Activated CD8-positive, alpha-beta T cell treated with anti-CD3 and anti-CD28 coated beads, Interleukin-2, amount 10 ng/mL, durations not matched to agents 7 days and 5 days (primary cell): Measurements from ENCODE around the gene RPUSD3. TPM values are rescaled to one million over a fixed set of nuclear protein-coding genes. Genes with fewer than 3 reads are reported as not detected.
"Not testable (repeated sequence)": the region's sequence is repeated elsewhere in the genome, so short reads cannot be mapped to it uniquely, and the experiment has no call there.

ENCODE experiments used
- ATAC-seq: fragments of 150-1000 bp; cut with Tn5 transposase; one replicate; pipeline ENCODE4 v1.10.0; 2021; ENCODE audit warnings: moderate library complexity
- CTCF ChIA-PET: fragments of 350-600 bp; sonication (Branson Sonifier 250); formaldehyde crosslinking; loops from one replicate; lab custom pipeline; 2021; ENCODE audit warnings: antibody characterized with exemption; lab: Charles Lee
- POLR2A ChIA-PET: fragments of 350-600 bp; sonication (Branson Sonifier 250); formaldehyde crosslinking; loops from one replicate; lab custom pipeline; 2021; ENCODE audit warnings: antibody characterized with exemption; lab: Charles Lee
- DNase-seq: peaks from one replicate; pipeline ENCODE4 v3.0.0-alpha.2; 2020
- H3K27ac Mint-ChIP-seq: one replicate; pipeline ENCODE4 v1.8.0; 2021; ENCODE audit warnings: mild to moderate bottlenecking, mixed read lengths
- H3K27me3 Mint-ChIP-seq: one replicate; pipeline ENCODE4 v1.8.0; 2021; ENCODE audit warnings: low read depth, mixed read lengths
- H3K36me3 Mint-ChIP-seq: one replicate; pipeline ENCODE4 v1.8.0; 2021; ENCODE audit warnings: low read depth, mixed read lengths
- H3K4me1 Mint-ChIP-seq: one replicate; pipeline ENCODE4 v1.8.0; 2021; ENCODE audit warnings: low read depth, mixed read lengths
- H3K4me3 Mint-ChIP-seq: one replicate; pipeline ENCODE4 v1.8.0; 2021; ENCODE audit warnings: mild to moderate bottlenecking, mixed read lengths
- H3K9me3 Mint-ChIP-seq: one replicate; pipeline ENCODE4 v1.8.0; 2022; ENCODE audit warnings: mixed read lengths; ENCODE audit not compliant: insufficient read depth
- total RNA-seq, 2 experiments: library from RNA; stranded (reverse); gene quantifications; one replicate each; pipeline ENCODE4 v1.2.3, GENCODE V29; 2021

RPUSD3 gene
- total RNA-seq, 2 experiments from 2014 or later, result 48.4 to 49.7 TPM

DNA sequence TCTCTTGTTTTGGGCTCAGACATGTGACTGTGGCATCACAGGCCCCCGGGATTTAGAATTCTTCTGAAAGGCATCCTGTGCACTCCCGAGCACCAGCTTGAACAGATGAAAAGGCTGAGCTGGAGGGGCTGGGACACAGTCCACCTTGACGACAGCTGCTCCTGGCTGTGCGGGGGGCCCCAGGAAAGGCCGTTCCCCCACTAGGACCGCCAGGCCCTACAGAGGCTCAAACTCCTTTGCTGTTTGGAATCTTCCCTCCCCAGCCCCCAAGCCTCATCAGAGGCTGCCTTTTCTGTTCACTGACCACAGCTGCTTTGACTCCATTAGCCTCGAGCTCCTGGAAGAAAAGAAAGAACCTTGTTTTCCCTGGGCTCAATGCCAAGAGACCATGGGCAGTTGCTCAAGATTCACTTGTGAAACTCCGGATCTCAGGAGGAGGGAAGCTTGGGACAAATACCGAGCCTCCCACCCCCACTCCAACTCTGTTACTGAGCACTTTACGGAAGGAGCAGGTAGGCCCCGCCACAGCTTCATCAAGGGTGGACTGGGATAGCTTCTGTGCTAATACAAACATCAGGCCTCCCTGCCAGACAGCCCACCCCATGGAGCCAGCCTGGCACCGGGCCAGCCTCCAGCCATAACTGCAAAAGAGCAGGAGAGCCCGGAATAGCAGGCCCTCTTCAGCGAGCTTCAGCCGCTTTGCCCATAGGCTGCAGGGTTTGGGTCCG lies 20.6 kb upstream of the RPUSD3 start:
- ATAC-seq (no peak), DNase-seq (no peak)
- POLR2A ChIA-PET, result interaction anchor here (1.3 kb wide), 1 partner anchor 26 kb away, joined by 4 read pairs; the partner anchor contains the start of gene JAGN1
- Mint-ChIP-seq H3K27me3 (peaks cover 7% of the 10 kb centered on the region), H3K27ac (no peak overlapping the region), H3K4me1 (peaks cover 4% of the 10 kb centered on the region), H3K36me3 (no peaks in the 10 kb centered on the region), H3K4me3 (no peak overlapping the region), H3K9me3 (no peaks in the 10 kb centered on the region)
- CTCF ChIA-PET, result interaction anchor here (0.6 kb wide), 1 partner anchor 89 kb away, joined by 3 read pairs; no protein-coding TSS in a partner anchor

DNA sequence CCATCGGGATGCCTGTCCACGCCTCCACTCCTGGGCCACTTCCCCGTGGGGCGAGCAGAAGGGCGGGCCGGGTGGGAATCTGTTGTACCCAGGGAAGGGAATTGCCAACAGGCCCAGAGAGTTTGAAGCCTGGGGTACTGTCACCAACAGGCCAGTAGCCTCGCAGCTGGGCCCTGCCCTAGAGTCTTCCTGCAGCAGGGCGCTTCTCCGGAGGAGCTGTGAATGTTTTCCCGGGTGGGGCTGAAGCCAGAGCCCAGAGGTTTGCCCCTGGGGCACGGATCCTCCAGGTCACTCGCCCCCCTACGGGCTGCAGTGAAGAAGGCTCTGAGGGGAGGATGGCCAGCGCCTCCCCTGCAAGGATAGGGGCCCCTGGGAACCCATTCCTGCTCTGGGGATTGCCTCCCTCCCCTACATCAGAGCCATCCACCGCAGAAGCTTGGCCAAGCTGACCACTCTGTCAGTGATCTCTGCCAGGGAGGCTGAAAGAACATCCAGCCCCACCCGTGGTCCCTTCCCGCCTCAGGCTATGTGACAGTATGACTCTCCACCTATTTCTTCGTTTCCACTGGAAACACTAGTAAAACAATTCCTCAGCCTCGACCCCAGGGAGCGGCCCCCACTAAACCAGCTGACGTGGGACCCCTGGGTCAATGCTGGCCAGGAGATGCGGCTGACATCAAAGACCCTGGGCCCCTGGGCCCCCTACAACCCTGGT lies 19.4 kb upstream of the RPUSD3 start:
- H3K27ac Mint-ChIP-seq, result no peak overlapping the region
- H3K36me3 Mint-ChIP-seq, result no peaks in the 10 kb centered on the region
- ATAC-seq, result no peak
- H3K4me1 Mint-ChIP-seq, result peaks cover 4% of the 10 kb centered on the region
- DNase-seq, result no peak
- H3K4me3 Mint-ChIP-seq, result no peak overlapping the region
- ChIA-PET CTCF (no interaction called here), POLR2A (no interaction called here)
- H3K9me3 Mint-ChIP-seq, result no peaks in the 10 kb centered on the region
- H3K27me3 Mint-ChIP-seq, result peaks cover 7% of the 10 kb centered on the region

DNA sequence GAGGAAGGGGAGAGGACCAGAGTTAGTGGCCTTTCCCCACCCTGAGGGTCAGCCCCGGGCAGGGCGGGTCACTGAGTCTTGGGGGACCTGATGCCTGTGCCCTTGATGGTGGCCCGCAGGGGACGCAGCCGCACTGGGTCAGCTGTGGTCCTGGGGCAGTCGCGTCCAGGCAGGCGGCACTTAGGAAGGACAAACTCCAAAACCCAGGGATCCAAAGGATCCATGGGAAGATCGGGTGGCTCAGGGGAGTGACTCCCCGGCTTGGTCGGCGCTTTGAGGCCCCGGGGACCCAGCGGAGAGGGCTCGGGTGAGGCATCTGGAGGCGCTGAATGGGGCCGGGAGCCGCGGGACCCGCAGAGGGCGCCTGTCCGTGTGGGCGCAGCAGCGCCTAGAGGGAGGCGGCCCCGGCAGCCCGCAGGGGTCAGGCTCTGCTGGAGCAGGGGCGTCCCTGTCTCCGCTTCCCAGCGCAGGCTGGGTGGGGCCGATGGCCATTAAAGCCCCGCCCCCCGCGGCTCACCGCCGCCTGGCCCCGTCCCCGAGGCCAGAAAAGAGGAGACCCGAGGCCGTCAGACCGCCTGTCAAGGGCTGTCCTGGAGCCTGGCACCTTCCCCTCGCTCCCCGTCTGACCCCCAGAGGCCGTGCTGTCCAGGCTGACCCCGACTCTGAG lies 18.7 kb upstream of the RPUSD3 start:
- no peak overlapping the region for H3K27ac Mint-ChIP-seq
- POLR2A ChIA-PET, result no interaction called here
- DNase-seq (peak; percentile 38), ATAC-seq (peak; percentile 87)
- peaks cover 4% of the 10 kb centered on the region for H3K4me1 Mint-ChIP-seq
- CTCF ChIA-PET, result no interaction called here
- no peaks in the 10 kb centered on the region for H3K36me3 Mint-ChIP-seq
- H3K27me3 Mint-ChIP-seq, result peaks cover 7% of the 10 kb centered on the region
- no peak overlapping the region for H3K4me3 Mint-ChIP-seq
- no peaks in the 10 kb centered on the region for H3K9me3 Mint-ChIP-seq

DNA sequence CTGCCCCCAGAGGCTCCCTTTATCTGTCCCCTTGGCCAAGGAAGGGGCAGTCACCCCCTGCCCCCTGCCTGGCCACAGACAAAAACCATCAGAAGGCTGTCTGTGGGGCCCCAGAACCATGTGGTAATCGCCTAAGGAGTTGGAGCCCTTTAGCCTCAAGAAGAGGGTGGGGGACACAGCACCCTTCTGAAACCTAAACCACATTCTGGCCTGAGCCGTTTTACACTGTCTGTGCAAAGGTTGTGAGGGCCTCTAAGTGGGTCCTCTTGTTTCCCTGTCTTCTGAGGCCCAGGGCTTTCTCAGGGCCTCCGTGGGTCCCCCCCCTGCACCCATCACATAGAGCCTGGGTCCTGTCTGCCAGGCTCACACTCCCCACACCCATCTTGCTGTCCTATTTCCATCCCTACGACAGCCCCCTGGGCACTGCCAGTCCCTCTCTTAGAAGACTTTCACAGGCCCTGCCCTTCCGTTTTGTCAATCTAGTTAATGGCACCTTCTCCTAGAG lies 17.9 kb upstream of the RPUSD3 start:
- H3K36me3 Mint-ChIP-seq, result no peaks in the 10 kb centered on the region
- H3K27me3 Mint-ChIP-seq, result peaks cover 7% of the 10 kb centered on the region
- CTCF ChIA-PET, result interaction anchor here (1.4 kb wide), 1 partner anchor 71 kb away, joined by 3 read pairs; no protein-coding TSS in a partner anchor
- H3K9me3 Mint-ChIP-seq, result no peaks in the 10 kb centered on the region
- no peak overlapping the region for H3K27ac Mint-ChIP-seq
- DNase-seq, result no peak
- no peak overlapping the region for H3K4me3 Mint-ChIP-seq
- POLR2A ChIA-PET, result no interaction called here
- peaks cover 4% of the 10 kb centered on the region for H3K4me1 Mint-ChIP-seq
- ATAC-seq, result no peak

DNA sequence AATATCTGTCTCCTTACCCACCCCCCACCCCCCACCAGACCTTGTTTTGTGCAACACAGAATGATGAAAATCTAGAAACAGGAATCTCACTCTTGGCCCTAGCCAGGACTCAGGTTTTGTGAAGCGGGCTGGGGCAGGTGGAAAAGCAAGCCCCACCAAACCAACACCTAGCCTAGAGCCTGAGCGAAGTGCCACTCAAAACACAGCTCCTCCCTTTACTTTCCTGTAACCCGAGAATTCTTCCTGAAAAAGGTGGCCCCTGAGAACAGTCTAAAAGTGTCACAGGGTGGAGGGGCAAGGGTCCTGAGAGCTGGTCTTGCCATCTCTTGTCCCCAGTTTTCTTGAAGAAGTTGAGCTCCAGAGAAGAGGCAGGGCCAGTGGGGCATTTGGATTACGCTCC lies 17.4 kb upstream of the RPUSD3 start:
- Mint-ChIP-seq H3K27me3 (peaks cover 7% of the 10 kb centered on the region), H3K9me3 (no peaks in the 10 kb centered on the region), H3K27ac (no peak overlapping the region), H3K4me1 (peaks cover 4% of the 10 kb centered on the region), H3K36me3 (no peaks in the 10 kb centered on the region), H3K4me3 (no peak overlapping the region)
- DNase-seq (no peak), ATAC-seq (no peak)
- CTCF ChIA-PET, result interaction anchor here (1.4 kb wide), 1 partner anchor 72 kb away, joined by 3 read pairs; no protein-coding TSS in a partner anchor
- POLR2A ChIA-PET, result no interaction called here

DNA sequence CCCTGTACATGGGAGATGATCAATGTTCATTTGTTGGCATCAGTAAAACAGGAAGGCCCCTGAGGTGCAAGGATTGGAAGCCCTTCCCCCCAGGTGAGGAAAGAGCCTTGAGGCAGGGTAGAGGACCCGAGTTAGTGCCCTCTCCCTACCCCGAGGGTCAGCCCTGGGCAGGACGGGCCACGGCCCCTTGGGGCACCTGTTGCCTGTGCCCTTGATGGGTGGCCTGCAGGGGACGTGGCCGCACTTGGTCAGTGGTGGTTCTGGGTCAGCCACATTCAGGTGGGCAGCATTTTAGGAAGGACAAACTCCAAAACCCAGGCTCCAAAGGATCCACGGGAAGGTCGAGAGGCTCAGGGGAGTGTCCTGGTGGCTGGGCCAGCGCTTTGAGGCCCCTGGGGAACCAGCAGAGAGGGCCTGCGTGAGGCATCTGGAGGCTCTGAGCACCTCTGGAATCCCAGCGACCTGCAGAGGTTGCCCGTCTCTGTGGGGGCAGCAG lies 15.8 kb upstream of the RPUSD3 start:
- no peaks in the 10 kb centered on the region for H3K36me3 Mint-ChIP-seq
- no peaks in the 10 kb centered on the region for H3K9me3 Mint-ChIP-seq
- CTCF ChIA-PET, result no interaction called here
- POLR2A ChIA-PET, result no interaction called here
- no peak overlapping the region for H3K27ac Mint-ChIP-seq
- ATAC-seq (no peak), DNase-seq (no peak)
- H3K4me1 Mint-ChIP-seq, result peaks cover 4% of the 10 kb centered on the region
- H3K4me3 Mint-ChIP-seq, result no peak overlapping the region
- peaks cover 8% of the 10 kb centered on the region for H3K27me3 Mint-ChIP-seq

DNA sequence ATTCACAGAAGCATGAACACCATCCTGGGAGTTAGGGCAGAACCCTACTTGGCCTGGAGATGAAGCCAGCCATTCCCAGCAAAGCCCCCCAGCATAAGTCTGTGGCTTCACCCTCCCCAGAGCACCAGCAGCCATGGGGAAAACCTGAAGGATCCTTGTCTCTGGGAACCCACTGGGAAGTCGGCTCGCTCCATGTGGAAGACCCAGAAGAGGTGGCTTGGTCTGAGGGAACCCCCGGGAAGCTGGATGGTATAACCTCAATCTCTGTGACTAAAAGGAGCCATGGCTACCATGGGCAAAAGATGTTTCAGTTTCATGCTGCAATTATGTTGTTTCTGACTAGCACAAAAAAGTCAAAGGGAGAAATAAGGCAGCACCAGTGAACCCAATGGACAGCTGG lies 11.8 kb upstream of the RPUSD3 start:
- ChIA-PET POLR2A (interaction anchor here (0.6 kb wide), 1 partner anchor 34 kb away, joined by 3 read pairs; no protein-coding TSS in a partner anchor), CTCF (no interaction called here)
- DNase-seq (no peak), ATAC-seq (no peak)
- Mint-ChIP-seq H3K36me3 (no peaks in the 10 kb centered on the region), H3K27me3 (peaks cover 9% of the 10 kb centered on the region), H3K27ac (no peak overlapping the region), H3K4me3 (no peak overlapping the region), H3K4me1 (peaks cover 6% of the 10 kb centered on the region), H3K9me3 (no peaks in the 10 kb centered on the region)

DNA sequence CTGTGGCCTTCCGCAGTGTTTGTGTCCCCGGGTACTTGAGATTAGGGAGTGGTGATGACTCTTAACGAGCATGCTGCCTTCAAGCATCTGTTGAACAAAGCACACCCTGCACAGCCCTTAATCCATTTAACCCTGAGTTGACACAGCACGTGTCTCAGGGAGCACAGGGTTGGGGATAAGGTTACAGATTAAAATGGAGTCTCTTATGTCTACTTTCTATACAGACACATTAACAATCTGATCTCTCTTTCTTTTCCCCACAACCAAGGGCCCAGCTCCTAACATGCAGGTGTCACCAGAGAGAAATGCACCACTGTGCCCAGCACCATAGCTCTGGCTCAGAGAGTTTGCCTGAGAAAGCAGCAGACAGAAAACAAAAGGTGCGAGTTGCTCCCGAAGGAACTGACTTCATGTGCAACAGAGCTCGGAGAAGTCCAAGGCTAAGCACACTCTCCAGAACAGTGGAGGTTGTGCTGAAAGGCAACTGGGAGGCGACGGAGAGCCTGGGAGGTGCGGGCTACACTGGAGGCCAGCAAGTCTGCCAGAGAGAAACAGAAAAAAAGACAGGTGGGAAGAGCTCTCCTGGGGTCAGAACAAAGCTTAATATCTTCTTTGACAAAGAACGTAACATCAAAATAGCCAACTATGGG lies 10.6 kb upstream of the RPUSD3 start:
- H3K36me3 Mint-ChIP-seq, DNase-seq, H3K9me3 Mint-ChIP-seq, H3K4me3 Mint-ChIP-seq, H3K27ac Mint-ChIP-seq, H3K4me1 Mint-ChIP-seq, H3K27me3 Mint-ChIP-seq, POLR2A ChIA-PET, ATAC-seq: not testable (repeated sequence)
- CTCF ChIA-PET, result interaction anchor here (0.9 kb wide), 1 partner anchor 9 kb away, joined by 3 read pairs; no protein-coding TSS in a partner anchor

DNA sequence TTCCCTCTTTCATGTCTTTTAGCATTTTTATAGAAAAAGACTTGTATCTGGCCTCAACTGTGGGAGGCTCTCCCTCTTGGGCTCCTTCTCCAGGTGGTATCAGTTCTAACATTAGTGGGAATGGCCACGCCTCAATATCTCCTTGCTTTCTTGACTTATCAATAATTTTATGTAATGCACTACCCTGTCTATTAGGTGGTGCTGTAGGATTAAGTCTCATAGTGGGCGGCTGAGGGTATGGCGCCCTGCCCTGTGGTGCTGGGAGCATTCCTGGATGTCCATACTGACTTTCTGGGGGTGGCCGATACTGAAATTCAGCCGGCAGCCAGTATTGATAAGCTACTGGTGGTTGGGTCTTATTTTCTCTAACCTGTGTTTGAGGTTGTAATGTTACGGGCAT lies 8.7 kb upstream of the RPUSD3 start:
- H3K4me3 Mint-ChIP-seq, result no peak overlapping the region
- H3K4me1 Mint-ChIP-seq, result peaks cover 10% of the 10 kb centered on the region
- no peak overlapping the region for H3K27ac Mint-ChIP-seq
- ChIA-PET CTCF (no interaction called here), POLR2A (no interaction called here)
- ATAC-seq (no peak), DNase-seq (no peak)
- H3K36me3 Mint-ChIP-seq, result no peaks in the 10 kb centered on the region
- H3K9me3 Mint-ChIP-seq, result no peaks in the 10 kb centered on the region
- H3K27me3 Mint-ChIP-seq, result peaks cover 9% of the 10 kb centered on the region

DNA sequence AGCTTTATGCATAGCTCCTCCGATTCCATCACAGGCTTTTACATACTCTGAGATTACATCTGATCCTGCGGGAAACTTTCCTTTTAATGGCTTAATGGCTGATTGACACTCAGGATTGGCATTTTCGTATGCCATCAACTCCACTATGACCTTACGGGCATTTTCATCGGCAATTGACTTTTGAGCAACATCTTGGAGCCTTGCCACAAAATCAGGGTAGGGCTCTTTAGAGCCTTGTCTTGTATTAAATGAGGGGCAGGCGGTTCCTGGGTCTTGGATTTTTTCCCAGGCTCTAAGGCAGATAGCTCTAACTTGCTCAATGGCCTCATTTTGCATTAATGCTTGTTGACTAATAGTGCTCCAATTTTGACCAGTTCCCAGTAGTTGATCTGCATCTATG lies 8.1 kb upstream of the RPUSD3 start:
- H3K27ac Mint-ChIP-seq, H3K36me3 Mint-ChIP-seq, H3K4me3 Mint-ChIP-seq, H3K4me1 Mint-ChIP-seq, H3K27me3 Mint-ChIP-seq, ATAC-seq, H3K9me3 Mint-ChIP-seq, POLR2A ChIA-PET, DNase-seq, CTCF ChIA-PET: not testable (repeated sequence)

DNA sequence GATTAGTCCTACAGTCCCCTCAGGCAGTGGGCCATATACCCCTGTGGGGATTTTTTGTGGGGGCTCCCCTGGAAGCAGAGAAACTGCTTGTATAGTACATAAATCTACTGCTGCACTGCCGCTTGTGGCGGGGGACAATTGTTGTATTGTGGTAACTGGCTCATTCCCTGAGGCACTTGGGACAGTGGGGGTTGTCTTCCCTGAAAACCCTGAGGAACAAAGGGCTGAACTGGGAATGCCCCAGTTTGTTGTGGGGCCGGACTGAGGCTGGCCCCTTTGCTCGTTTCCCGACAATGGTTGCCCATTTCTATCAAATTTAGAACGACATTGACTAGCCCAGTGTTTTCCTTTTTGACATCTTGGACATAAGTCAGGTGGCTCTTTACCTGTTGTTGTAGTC lies 7.6 kb upstream of the RPUSD3 start:
- H3K4me3 Mint-ChIP-seq, H3K4me1 Mint-ChIP-seq, DNase-seq, H3K27me3 Mint-ChIP-seq, CTCF ChIA-PET, H3K27ac Mint-ChIP-seq, POLR2A ChIA-PET, H3K9me3 Mint-ChIP-seq, ATAC-seq, H3K36me3 Mint-ChIP-seq: not testable (repeated sequence)
